Activated T-helper 2 cell treated with anti-CD3 and anti-CD28 coated beads, Interferon-gamma antibody, Interleukin-2, Interleukin-4, amounts not matched to agents 10 μg/mL and 5 μg/mL and 100 μg/mL, durations not matched to agents 14 hours and 24 hours and 36 hours (primary cell): ENCODE results near the gene ZNHIT1. TPM values are rescaled to one million over a fixed set of nuclear protein-coding genes. Genes with fewer than 3 reads are reported as not detected.
"Not testable (repeated sequence)": the region's sequence is repeated elsewhere in the genome, so short reads cannot be mapped to it uniquely, and the experiment has no call there.

Source experiments
- DNase-seq: peaks from one replicate; pipeline ENCODE4 v3.0.0; 2021; ENCODE audit warnings: low spot score
- H3K27ac Mint-ChIP-seq: one replicate; pipeline ENCODE4 v1.8.0; 2021; ENCODE audit warnings: mixed read lengths
- H3K27me3 Mint-ChIP-seq: one replicate; pipeline ENCODE4 v1.8.0; 2021; ENCODE audit warnings: low read depth, mixed read lengths
- H3K36me3 Mint-ChIP-seq: one replicate; pipeline ENCODE4 v1.8.0; 2021; ENCODE audit warnings: low read depth, mixed read lengths
- H3K4me1 Mint-ChIP-seq: one replicate; pipeline ENCODE4 v1.8.0; 2021; ENCODE audit warnings: low read depth, mixed read lengths
- H3K4me3 Mint-ChIP-seq: one replicate; pipeline ENCODE4 v1.8.0; 2021; ENCODE audit warnings: low read depth, mild to moderate bottlenecking, moderate library complexity, mixed read lengths
- H3K9me3 Mint-ChIP-seq: one replicate; pipeline ENCODE4 v1.8.0; 2021; ENCODE audit warnings: mixed read lengths
- intact Hi-C: fragments of 100-400 bp; cut with micrococcal nuclease; formaldehyde crosslinking; loops from one replicate; pipeline ENCODE4 v1.15.1; 2023
- total RNA-seq: library from RNA; stranded (reverse); gene quantifications from 2 replicates; pipeline ENCODE4 v1.2.3, GENCODE V29; 2022

Gene ZNHIT1
- total RNA-seq, 1 donor from 2014 or later, result 45.1 TPM

DNA sequence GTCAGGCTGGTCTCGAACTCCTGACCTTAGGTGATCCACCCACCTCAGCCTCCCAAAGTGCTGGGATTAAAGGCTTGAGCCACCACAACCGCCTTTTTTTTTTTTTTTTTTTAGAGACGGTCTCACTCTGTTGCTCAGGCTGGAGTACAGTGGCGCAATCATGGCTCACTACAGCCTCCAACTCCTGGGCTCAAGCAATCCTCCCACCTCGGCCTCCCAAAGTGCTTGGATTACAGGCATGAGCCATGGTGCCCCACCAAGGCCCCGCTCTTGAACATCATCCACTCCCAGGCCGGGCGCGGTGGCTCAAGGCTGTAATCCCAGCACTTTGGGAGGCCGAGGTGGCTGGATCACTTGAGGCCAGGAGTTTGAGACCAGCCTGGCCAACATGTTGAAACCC, 18.4 kb upstream of the ZNHIT1 start:
- H3K9me3 Mint-ChIP-seq, intact Hi-C loops, H3K4me1 Mint-ChIP-seq, H3K4me3 Mint-ChIP-seq, DNase-seq, H3K36me3 Mint-ChIP-seq, H3K27ac Mint-ChIP-seq: not testable (repeated sequence)
- peaks cover 33% of the 10 kb centered on the region for H3K27me3 Mint-ChIP-seq

DNA sequence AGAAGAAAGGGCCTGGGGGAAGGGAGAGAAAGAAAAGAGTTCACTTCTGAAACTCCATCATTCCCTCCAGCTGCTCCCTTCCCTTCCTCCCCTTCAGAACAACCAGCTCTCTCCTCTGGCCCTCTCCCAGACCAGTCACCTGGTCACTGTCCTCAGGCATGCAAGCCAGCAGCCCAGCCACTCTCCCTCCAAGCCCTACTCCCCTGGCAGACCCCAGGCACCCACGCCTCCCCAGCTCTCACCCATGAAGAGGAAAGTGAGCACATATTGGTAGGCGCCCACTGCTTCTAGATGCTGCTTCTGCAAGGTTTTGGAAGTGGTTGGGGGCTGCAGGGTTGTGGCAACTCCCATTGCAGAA, 17.5 kb upstream of the ZNHIT1 start:
- Mint-ChIP-seq H3K36me3 (no peaks in the 10 kb centered on the region), H3K4me3 (no peak overlapping the region), H3K27ac (no peak overlapping the region), H3K9me3 (no peaks in the 10 kb centered on the region), H3K4me1 (peaks cover 8% of the 10 kb centered on the region), H3K27me3 (peaks cover 31% of the 10 kb centered on the region)
- intact Hi-C loops, result no loop called here
- no peak for DNase-seq

DNA sequence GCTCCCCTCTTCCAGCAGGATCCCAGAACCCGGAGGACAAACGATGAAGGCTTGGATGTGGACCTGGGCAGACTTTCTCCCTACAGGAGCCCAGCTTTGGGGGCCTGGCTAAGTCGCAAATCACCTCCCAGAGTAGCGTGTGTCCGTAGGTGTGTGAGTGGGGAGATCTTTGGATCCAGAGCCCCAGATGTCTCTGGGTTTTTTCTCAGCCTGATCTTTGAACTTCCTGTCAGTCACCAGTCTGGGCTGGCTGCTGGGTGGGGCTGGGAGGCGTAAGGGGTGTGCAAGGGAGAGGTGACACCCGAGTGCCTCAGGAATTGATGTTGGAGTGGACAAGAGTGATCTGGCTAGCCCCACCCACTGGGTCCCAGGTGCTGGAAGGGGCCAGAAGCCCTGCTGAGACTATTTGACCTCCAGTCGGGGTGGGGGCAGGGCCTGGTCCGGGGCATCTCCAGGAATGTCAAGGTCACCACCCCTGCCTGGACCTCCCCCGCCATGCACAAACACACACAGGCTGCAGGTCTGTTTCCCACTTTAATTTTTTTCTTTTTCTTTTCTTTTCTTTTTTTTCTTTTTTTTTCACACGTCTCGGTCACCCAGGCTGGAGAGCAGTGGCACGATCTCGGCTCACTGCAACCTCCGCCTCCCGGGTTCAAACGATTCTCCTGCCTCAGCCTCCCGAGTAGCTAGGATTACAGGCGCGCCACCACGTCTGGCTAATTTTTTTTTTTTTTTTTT, 16.9 kb upstream of the ZNHIT1 start, which contains the start of gene MOGAT3:
MOGAT3 (minus strand) TSS at position 175 of the 738 bp plus-strand sequence. CDS start 182 bp downstream, outside the sequence.
- Mint-ChIP-seq H3K4me3 (no peak within 1 kb of the TSS), H3K27ac (no peak within 1 kb of the TSS), H3K36me3 (peaks cover 4% of the 10 kb centered on the region), H3K27me3 (peaks cover 31% of the 10 kb centered on the region), H3K9me3 (no peaks in the 10 kb centered on the region), H3K4me1 (peaks cover 9% of the 10 kb centered on the region)
- intact Hi-C loops, result no loop called here
- DNase-seq, result no peak

DNA sequence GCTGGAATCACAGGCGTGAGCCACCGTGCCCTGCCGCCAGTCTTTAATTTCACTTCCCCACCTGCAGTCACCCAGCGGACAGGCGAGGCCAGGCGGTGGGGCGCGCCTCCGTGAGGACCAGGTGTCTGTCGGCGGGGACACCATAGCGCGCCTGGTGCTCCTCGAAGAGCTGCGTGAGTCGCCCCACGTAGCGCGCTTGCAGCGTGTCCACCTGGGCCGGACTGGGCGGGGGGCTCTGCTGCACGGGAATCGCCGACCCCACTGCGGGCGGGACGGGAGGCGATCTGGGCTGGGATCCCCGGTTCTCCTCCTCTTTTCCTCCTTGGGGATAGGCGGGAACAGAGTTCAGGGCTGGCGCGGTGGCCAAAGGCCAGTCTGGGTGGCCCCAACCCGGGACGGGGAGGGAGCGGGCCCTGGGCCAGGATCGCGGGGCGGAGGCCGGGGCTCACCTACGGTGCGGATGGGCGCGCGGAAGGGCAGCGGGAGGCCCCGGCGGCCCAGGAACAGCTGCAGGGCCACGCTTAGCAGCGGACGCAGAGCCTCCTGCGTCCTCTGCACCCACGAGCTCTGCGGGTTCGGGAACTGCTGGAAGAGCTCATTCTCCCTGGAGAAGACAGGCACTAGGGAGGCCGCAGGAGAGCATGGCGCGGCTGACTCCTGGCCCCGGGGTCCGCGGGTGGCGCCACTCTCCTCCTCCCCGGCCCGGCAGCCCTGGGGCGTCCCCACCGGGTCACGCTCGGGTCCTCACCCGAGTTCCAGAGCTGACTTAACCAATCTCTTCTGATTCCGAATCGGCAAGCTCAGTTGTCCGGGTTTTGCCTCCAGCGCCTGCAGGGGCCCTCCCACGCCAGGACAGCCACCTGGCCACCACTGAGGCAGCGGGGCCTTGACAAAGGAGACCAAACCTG, 16.0 kb upstream of the ZNHIT1 start:
- Mint-ChIP-seq H3K4me3 (no peak overlapping the region), H3K4me1 (peaks cover 9% of the 10 kb centered on the region)
- intact Hi-C loops, result no loop called here

DNA sequence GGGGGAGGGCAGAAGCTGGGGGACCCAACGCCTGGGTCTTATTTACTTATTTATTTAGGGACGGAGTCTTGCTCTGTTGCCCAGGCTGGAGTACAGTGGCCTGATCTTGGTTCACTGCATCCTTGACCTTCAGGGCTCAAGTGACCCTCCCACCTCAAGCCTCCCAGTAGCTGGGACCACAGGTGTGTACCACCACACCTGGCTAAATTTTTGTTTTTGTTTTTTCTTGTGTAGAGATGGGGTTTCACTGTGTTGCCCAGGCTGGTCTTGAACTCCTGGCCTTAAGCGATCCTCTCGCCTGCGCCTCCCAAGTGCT, 15.4 kb upstream of the ZNHIT1 start:
- Mint-ChIP-seq H3K4me3 (no peak overlapping the region), H3K36me3 (peaks cover 12% of the 10 kb centered on the region), H3K4me1 (peaks cover 9% of the 10 kb centered on the region), H3K27me3 (peaks cover 31% of the 10 kb centered on the region), H3K9me3 (no peaks in the 10 kb centered on the region), H3K27ac (no peak overlapping the region)
- intact Hi-C loops, result no loop called here
- DNase-seq, result no peak

More for the DNA sequence above, 16.0 kb upstream of the ZNHIT1 start:
- H3K27me3 Mint-ChIP-seq, result peaks cover 31% of the 10 kb centered on the region
- DNase-seq, result no peak
- H3K27ac Mint-ChIP-seq, result no peak overlapping the region
- peaks cover 12% of the 10 kb centered on the region for H3K36me3 Mint-ChIP-seq
- no peaks in the 10 kb centered on the region for H3K9me3 Mint-ChIP-seq

DNA sequence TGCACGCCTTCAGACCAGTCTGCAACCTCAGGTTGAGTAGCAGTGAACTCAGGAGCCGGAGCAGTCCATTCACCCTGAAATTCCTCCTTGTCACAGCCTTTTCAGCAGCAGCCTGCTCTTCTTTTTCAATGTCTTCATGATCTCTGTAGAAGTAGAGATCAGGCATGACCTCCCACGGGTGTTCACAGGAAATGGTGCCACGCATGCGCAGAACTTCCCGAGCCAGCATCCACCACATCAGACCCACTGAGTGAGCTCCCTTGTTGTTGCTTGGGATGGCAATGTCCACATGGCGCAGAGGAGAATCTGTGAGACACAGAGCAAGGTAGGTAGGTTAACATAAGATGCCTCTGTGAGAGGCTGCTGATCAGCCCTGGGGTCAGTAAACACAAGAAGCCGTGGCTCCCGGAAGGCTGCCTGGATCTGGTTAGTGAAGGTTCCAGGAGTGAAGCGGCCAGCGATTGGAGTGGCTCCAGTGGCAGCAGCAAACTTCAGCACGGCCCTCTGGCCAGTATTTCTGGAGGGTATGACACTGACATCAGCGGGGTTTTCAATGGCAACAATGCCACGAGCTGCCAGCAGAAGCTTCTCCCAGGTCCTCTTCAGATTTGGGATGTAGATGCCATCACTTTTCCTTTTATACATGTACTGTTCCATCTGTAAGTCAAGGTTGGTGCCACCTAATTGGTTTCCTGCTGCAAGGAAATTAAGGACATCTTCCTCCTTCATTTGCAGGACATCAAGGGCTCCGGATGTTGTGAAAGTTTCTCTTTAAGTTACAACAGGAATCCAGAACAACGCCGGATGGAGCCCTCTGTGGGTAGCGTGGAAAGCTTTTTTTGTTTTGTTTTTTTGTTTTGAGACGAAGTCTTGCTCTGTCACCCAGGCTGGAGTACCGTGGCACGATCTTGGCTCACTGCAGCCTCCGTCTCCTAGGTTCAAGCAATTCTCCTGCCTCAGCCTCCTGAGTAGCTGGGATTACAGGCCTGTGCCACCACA, 13.9 kb upstream of the ZNHIT1 start:
- H3K9me3 Mint-ChIP-seq, H3K4me1 Mint-ChIP-seq, intact Hi-C loops, DNase-seq: not testable (repeated sequence)
- H3K36me3 Mint-ChIP-seq, result peaks cover 17% of the 10 kb centered on the region
- H3K27me3 Mint-ChIP-seq, result peaks cover 31% of the 10 kb centered on the region
- H3K27ac Mint-ChIP-seq, result peak overlapping the region; percentile 82
- H3K4me3 Mint-ChIP-seq, result peak overlapping the region; percentile 69

DNA sequence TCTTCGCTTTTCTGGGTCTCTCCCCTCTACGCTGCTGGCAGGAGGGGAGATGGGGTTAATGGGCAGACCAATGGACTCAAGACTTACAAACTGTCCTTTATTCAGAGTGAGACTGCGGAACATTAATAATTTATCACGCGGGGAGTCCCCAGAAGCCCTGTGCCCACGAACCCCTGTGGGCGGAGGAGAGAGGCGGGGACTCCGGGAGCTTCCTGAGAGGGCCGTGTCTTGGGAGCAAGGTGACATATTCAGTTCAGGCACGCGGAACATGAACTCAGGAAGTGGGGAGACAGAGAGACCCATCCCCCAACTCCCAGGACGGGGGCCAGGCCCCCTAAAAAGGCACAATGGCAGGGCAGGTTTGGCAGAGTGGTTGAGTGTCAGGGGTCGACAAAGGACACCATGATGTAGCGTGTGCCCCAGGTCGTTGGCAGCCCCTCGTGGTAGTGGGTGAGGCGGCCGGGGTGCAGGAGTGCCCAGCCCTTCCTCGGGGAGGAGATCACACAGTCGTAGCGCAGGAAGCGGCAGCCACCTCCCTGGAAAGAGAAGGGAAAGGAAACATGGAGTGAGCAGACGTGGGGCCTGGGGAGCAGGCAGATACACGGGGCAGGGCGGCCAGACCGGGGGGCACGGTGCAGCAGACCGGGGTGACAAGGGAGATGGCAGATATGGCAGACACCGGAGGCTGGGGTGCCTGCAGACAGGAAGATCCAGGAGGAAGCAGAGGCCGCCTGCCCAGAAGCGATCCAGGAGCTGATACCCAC, 11.9 kb upstream of the ZNHIT1 start:
- DNase-seq, result no peak
- Mint-ChIP-seq H3K4me3 (no peak overlapping the region), H3K36me3 (peaks cover 20% of the 10 kb centered on the region), H3K27me3 (peaks cover 19% of the 10 kb centered on the region), H3K9me3 (no peaks in the 10 kb centered on the region), H3K4me1 (peaks cover 5% of the 10 kb centered on the region), H3K27ac (no peak overlapping the region)
- intact Hi-C loops, result no loop called here

DNA sequence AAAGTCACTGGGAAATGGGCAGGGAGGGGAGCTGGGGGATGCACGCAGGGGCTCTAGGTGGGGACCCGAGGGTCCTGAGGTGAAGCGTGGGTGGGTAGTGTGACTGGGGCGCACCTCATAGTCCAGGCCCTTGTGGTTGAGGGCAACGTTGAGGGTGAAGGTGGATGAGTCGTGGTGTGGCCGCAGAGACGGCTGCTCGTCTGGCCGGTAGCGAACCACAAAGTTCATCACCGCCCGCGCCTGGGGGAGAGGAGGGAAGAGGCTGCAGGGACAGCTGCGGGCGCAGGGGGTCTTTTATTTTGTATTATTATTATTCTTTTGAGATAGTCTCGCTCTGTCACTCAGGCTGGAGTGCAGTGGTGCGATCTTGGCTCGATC, 11.3 kb upstream of the ZNHIT1 start:
- no peak for DNase-seq
- Mint-ChIP-seq H3K4me1 (peaks cover 5% of the 10 kb centered on the region), H3K4me3 (no peak overlapping the region), H3K9me3 (no peaks in the 10 kb centered on the region), H3K27ac (no peak overlapping the region), H3K27me3 (peaks cover 14% of the 10 kb centered on the region), H3K36me3 (peaks cover 20% of the 10 kb centered on the region)
- intact Hi-C loops, result no loop called here

DNA sequence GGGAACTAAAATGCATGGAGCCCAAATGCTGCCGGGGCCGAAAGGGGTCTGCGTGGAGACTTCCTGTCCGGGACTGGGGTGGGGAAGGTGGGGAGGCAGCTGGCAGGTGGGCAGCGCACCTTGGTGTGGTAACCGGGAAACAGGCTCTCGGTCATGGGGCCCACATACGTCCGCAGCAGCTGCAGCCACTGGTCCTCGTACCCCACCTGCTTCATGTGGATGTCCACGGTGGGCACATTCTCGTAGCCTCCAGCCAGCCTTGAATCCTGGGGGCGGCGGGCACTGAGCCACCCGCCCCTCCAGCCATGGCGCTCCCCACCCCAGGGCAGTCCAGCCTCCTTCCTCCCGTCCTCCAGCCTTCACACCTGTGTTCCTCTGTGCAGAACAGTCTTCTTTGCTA, 10.5 kb upstream of the ZNHIT1 start:
- no peak for DNase-seq
- Mint-ChIP-seq H3K27me3 (peaks cover 12% of the 10 kb centered on the region), H3K36me3 (peaks cover 20% of the 10 kb centered on the region), H3K4me3 (no peak overlapping the region), H3K4me1 (peaks cover 5% of the 10 kb centered on the region), H3K9me3 (no peaks in the 10 kb centered on the region), H3K27ac (no peak overlapping the region)
- intact Hi-C loops, result no loop called here

DNA sequence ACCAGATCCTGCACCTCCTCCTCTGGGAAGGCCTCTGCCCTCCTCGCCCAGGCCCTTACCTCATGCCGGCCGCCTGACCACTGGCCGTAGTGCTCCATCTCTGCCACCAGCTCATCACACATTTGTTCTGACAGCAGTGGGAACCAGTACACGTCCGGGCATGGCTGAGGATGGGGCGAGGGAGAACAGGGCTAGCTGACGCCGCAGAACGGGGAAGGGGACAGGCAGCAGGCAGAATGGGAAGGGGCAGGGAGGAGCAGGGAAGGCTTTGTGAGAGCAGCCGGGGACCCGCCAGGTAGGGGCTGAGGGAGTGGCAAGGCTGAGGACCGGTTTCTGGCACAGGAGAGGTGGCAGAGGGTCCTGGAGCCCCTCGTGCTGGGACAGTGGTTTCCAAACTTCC, 9.2 kb upstream of the ZNHIT1 start:
- no peak for DNase-seq
- Mint-ChIP-seq H3K27me3 (peaks cover 3% of the 10 kb centered on the region), H3K4me1 (peaks cover 4% of the 10 kb centered on the region), H3K4me3 (no peak overlapping the region), H3K27ac (no peak overlapping the region), H3K9me3 (no peaks in the 10 kb centered on the region), H3K36me3 (peaks cover 20% of the 10 kb centered on the region)
- intact Hi-C loops, result no loop called here

DNA sequence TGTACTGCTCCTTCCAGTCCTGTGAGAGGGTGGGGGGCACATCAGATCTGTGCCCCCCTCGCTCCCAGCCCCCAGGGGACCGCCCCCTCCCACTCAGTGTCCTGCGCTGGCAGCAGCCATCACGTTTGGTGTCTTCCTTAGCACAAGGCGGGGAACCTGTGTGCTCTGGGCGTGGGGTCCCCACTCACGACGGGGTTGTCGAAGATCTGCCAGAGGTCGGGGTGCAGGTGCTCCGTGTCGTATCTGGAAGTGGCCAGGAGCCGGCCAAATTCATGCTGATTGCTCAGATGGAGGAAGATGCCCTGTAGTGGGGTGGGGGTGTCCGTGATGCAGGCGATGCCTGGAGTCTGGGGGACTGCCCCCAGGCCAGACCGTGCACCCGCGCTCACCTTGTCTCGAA, 7.8 kb upstream of the ZNHIT1 start:
- Mint-ChIP-seq H3K4me3 (no peak overlapping the region), H3K9me3 (no peaks in the 10 kb centered on the region), H3K4me1 (peaks cover 1% of the 10 kb centered on the region), H3K27me3 (no peaks in the 10 kb centered on the region), H3K27ac (no peak overlapping the region), H3K36me3 (peaks cover 25% of the 10 kb centered on the region)
- DNase-seq, result no peak
- intact Hi-C loops, result no loop called here

DNA sequence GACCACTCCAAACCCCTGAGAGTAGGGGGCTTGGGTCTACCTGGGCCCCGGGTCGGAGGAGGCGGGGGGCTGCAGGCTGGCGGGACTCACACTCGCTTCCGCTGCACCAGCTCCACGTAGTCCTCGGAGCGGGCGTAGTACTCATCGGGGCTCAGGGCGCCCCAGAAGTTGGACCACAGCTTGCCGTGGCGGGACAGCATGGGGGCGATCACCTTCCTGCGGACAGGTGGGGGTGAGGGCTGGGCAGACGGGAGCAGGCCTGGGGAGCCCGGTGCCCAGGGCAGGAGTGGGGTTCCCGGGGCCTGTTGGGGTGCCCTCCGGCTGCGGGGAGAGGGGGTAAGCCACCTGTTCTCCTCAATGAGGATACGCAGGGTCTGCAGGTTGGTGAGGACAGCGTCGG, 6.5 kb upstream of the ZNHIT1 start:
- Mint-ChIP-seq H3K27me3 (no peaks in the 10 kb centered on the region), H3K4me1 (peaks cover 9% of the 10 kb centered on the region), H3K9me3 (no peaks in the 10 kb centered on the region), H3K4me3 (no peak overlapping the region), H3K36me3 (peaks cover 29% of the 10 kb centered on the region), H3K27ac (no peak overlapping the region)
- intact Hi-C loops, result no loop called here
- no peak for DNase-seq
